Measurements from ENCODE around the gene ATAD3A.

DNA sequence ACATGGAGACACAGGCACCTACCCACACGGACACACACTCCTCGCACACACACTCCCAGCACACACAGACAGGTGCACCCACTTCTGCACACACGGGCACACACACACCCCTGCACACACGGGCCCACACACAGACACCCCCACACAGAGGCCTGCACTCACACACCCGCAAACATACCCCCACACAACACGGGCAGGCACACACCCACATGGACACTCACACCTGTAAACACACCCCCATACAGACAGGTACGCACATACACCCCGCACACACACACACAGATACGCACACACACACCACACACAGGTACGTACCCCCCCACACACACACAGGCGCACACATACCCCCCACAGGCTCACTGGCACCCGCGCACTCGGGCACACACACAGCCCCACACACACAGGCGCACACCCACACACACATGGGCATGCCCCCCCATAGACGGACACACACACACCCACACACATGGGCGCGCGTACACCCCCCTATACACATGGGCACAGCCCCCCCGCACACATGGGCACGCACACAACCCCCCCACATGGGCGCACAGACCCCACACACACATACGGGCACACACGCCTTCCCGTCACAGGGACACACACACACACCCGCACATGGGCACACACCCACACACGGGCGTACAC is 6.1 kb downstream of the ATAD3A start:
- TF ChIP-seq POLR2A (IDR thresholded peaks at IDR 0.05), result no peak
- TF ChIP-seq, protein P1, sequence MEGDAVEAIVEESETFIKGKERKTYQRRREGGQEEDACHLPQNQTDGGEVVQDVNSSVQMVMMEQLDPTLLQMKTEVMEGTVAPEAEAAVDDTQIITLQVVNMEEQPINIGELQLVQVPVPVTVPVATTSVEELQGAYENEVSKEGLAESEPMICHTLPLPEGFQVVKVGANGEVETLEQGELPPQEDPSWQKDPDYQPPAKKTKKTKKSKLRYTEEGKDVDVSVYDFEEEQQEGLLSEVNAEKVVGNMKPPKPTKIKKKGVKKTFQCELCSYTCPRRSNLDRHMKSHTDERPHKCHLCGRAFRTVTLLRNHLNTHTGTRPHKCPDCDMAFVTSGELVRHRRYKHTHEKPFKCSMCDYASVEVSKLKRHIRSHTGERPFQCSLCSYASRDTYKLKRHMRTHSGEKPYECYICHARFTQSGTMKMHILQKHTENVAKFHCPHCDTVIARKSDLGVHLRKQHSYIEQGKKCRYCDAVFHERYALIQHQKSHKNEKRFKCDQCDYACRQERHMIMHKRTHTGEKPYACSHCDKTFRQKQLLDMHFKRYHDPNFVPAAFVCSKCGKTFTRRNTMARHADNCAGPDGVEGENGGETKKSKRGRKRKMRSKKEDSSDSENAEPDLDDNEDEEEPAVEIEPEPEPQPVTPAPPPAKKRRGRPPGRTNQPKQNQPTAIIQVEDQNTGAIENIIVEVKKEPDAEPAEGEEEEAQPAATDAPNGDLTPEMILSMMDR (IDR thresholded peaks at IDR 0.05), result no peak

Measured in uterus (tissue), 2 donors.